K562 (cell line): ENCODE results near the gene ACKR2. TPM values are rescaled to one million over a fixed set of nuclear protein-coding genes. Genes with fewer than 3 reads are reported as not detected.

Experiments
- BACH1 ChIP-seq: fragments of 200-800 bp; sonication (Bioruptor generic); IDR thresholded peaks from 2 replicates; pipeline ENCODE4 v1.6.1; 2016; ENCODE audit warnings: missing genetic modification characterization, missing compliant biosample characterization
- BCOR ChIP-seq: fragments of 450-650 bp; IDR thresholded peaks from 2 replicates; pipeline ENCODE4 v1.6.1; 2016
- DACH1 ChIP-seq: fragments of 450-650 bp; IDR thresholded peaks from 2 replicates; pipeline ENCODE4 v1.6.1; 2018; ENCODE audit not compliant: partially characterized antibody
- DIDO1 ChIP-seq: fragments of 450-650 bp; IDR thresholded peaks from 2 replicates; pipeline ENCODE4 v1.6.1; 2016; ENCODE audit warnings: low read depth, missing biosample characterization, missing genetic modification characterization
- EHMT2 ChIP-seq: fragments of 450-650 bp; IDR thresholded peaks from 2 replicates; pipeline ENCODE4 v1.6.1; 2018; ENCODE audit warnings: antibody characterized with exemption
- EZH2 ChIP-seq: IDR thresholded peaks from 2 replicates; pipeline ENCODE4 v1.6.1; 2012; ENCODE audit warnings: low read depth, mild to moderate bottlenecking, inconsistent platforms, low read length, borderline replicate concordance
- HDAC2 ChIP-seq: fragments of 450-650 bp; IDR thresholded peaks from 2 replicates; pipeline ENCODE4 v1.6.1; 2016; ENCODE audit warnings: mild to moderate bottlenecking
- HNRNPLL ChIP-seq: fragments of 200-400 bp; formaldehyde crosslinking; IDR thresholded peaks from 2 replicates; pipeline ENCODE4 v1.6.1; 2017; ENCODE audit warnings: low read length, low read depth, mild to moderate bottlenecking; ENCODE audit not compliant: poor library complexity, severe bottlenecking
- IRF1 ChIP-seq: sonication (generic); formaldehyde crosslinking; IDR thresholded peaks from 2 replicates; pipeline ENCODE4 v1.8.0; 2022; ENCODE audit warnings: missing genetic modification reagents, mild to moderate bottlenecking, borderline replicate concordance
- IRF2 ChIP-seq: sonication (generic); formaldehyde crosslinking; IDR thresholded peaks from 2 replicates; pipeline ENCODE4 v1.8.1; 2022; ENCODE audit warnings: mild to moderate bottlenecking, missing genetic modification reagents
- LCOR ChIP-seq: sonication (generic); formaldehyde crosslinking; IDR thresholded peaks from 2 replicates; pipeline ENCODE4 v1.8.0; 2022; ENCODE audit warnings: mild to moderate bottlenecking, missing genetic modification reagents
- MTA2 ChIP-seq: fragments of 450-650 bp; IDR thresholded peaks from 2 replicates; pipeline ENCODE4 v1.6.1; 2016; ENCODE audit warnings: low read depth
- NBN ChIP-seq: fragments of 450-650 bp; IDR thresholded peaks from 2 replicates; pipeline ENCODE4 v1.6.1; 2016; ENCODE audit warnings: low read depth, mild to moderate bottlenecking
- NFIX ChIP-seq: fragments of 250-450 bp; sonication (Bioruptor Pico); IDR thresholded peaks from 2 replicates; pipeline ENCODE4 v1.4.0; 2020; ENCODE audit warnings: low read depth, mild to moderate bottlenecking, moderate library complexity
- PHF8 ChIP-seq: fragments of 200-600 bp; sonication (generic); IDR thresholded peaks from 2 replicates; pipeline ENCODE4 v1.6.1; 2012; ENCODE audit warnings: mixed run types, mild to moderate bottlenecking, inconsistent platforms, low read length, moderate library complexity, borderline replicate concordance
- POLR3G ChIP-seq: IDR thresholded peaks from 2 replicates; pipeline ENCODE4 v1.6.1; 2011; ENCODE audit not compliant: insufficient read length, insufficient replicate concordance; ENCODE audit errors: extremely low read depth
- RBM14 ChIP-seq: fragments of 200-400 bp; formaldehyde crosslinking; IDR thresholded peaks from 2 replicates; pipeline ENCODE4 v1.6.1; 2018; ENCODE audit warnings: low read depth, mild to moderate bottlenecking, low read length, moderate library complexity, borderline replicate concordance; ENCODE audit not compliant: insufficient read depth
- TARDBP ChIP-seq: fragments of 450-650 bp; IDR thresholded peaks from 2 replicates; pipeline ENCODE4 v1.6.1; 2016
- TEAD4 ChIP-seq, 2 experiments: sonication (generic) in 1 of 2; formaldehyde crosslinking in 1 of 2; IDR thresholded peaks; 2 replicates each; pipeline versions ENCODE4 v1.6.1 to v1.8.0; 2012 to 2022; ENCODE audit warnings: borderline replicate concordance in 1 of 2, inconsistent platforms in 1 of 2, low read length in 1 of 2, mild to moderate bottlenecking in 1 of 2, missing genetic modification reagents in 1 of 2
- TRIM24 ChIP-seq, 2 experiments: fragments of 450-650 bp; IDR thresholded peaks; 2 replicates each; pipeline ENCODE4 v1.6.1; 2016
- ZBTB11 ChIP-seq, 3 experiments: fragments of 200-800 bp in 1 of 3; fragments of 250-450 bp in 1 of 3; fragments of 450-650 bp in 1 of 3; sonication (Bioruptor Pico) in 1 of 3; sonication (Bioruptor generic) in 1 of 3; formaldehyde crosslinking in 1 of 3; IDR thresholded peaks; 2 replicates each; pipeline versions ENCODE4 v1.6.1 to v1.8.0; 2016 to 2022; ENCODE audit warnings: mild to moderate bottlenecking in 2 of 3, missing genetic modification characterization in 2 of 3, missing compliant biosample characterization in 1 of 3, moderate library complexity in 1 of 3
- ZNF507 ChIP-seq: conservative IDR thresholded peaks from 2 replicates; pipeline ENCODE4 v1.6.1; 2017; ENCODE audit warnings: missing genetic modification characterization, missing compliant biosample characterization
- ZNF57 ChIP-seq: fragments of 450-650 bp; formaldehyde crosslinking; IDR thresholded peaks from 2 replicates; pipeline ENCODE4 v1.4.0; 2020; ENCODE audit warnings: mild to moderate bottlenecking, moderate library complexity
- ZNF75A ChIP-seq: fragments of 450-650 bp; formaldehyde crosslinking; IDR thresholded peaks from 2 replicates; pipeline ENCODE4 v1.4.0; 2020; ENCODE audit warnings: mild to moderate bottlenecking
- polyA plus RNA-seq, 8 experiments: library from polyadenylated mRNA; depleted of rRNA in 4 of 8; stranded (reverse) in 5 of 8; unstranded in 3 of 8; fragments of >200 nt; fragmentation: Nextera tagmentation in 2 of 8; fragmentation: Illumina TruSeq in 1 of 8; extraction: Ambion mirVana in 2 of 8; extraction: Trizol in 1 of 8; gene quantifications; 2 replicates each; pipeline versions ENCODE4 v1.2.1 to v1.2.3, GENCODE V29; 2011 to 2014; ENCODE audit warnings: inconsistent platforms in 1 of 8, missing spikeins in 1 of 8
- total RNA-seq, 7 experiments: library from RNA; depleted of rRNA in 6 of 7; stranded (reverse); fragments of >200 nt in 6 of 7; fragmentation: Illumina TruSeq in 2 of 7; extraction: Trizol in 2 of 7; gene quantifications; 2 replicates each; pipeline versions ENCODE4 v1.2.1 to v1.2.3, GENCODE V29; 2011 to 2021; ENCODE audit warnings: low replicate concordance in 1 of 7

Gene ACKR2
- total and polyA plus RNA-seq, 9 of the 15 experiments (the other 6 are each of a cell fraction or from before 2014, with no cell fraction given), result 0.03 to 0.69 (median 0.25) TPM; not detected in 1

GRCh38 chr3:42836150-42837123 lies 27.2 kb downstream of the ACKR2 start (continued):
- no peak for TF ChIP-seq IRF2 (CRISPR knock-in tag)
- peak; percentile 59 for TF ChIP-seq DACH1
- peak; percentile 97 for TF ChIP-seq MTA2
- TF ChIP-seq RBM14, result no peak
- TF ChIP-seq TEAD4 (IDR thresholded peaks at IDR 0.05; ENCODE audit: low read length), result peak; percentile 98
- no peak for TF ChIP-seq TEAD4 (CRISPR knock-in tag; IDR thresholded peaks at IDR 0.05; ENCODE audit: borderline replicate concordance)
- TF ChIP-seq BACH1 (tag), result no peak
- TF ChIP-seq BCOR, result peak; percentile 83
- TF ChIP-seq IRF1 (CRISPR knock-in tag), result no peak
- TF ChIP-seq HDAC2, result peak; percentile 85
- TF ChIP-seq NBN, result peak; percentile 87; the same call in 1 of the 2 replicates
- no peak for TF ChIP-seq PHF8
- no peak; the same call in 1 of the 2 replicates for TF ChIP-seq EZH2
- TF ChIP-seq HNRNPLL, result no peak
- 0 out of 2 replicates have a peak, but pooled peaks have one; percentile 29 for TF ChIP-seq TARDBP
- no peak for TF ChIP-seq ZNF507 (tag)
- peak in 1 of 3 experiments; percentile 77; a peak in 2 of 6 replicates for TF ChIP-seq ZBTB11 (CRISPR knock-in tag; IDR thresholded peaks at IDR 0.05)
- no peak for TF ChIP-seq ZNF75A (CRISPR knock-in tag)
- peak; percentile 92 for TF ChIP-seq ZNF57
- no peak for TF ChIP-seq NFIX (CRISPR knock-in tag)
- TF ChIP-seq EHMT2, result peak; percentile 70
- TF ChIP-seq LCOR, result peak; percentile 76; the same call in 1 of the 2 replicates
- no peak for TF ChIP-seq POLR3G
- no peak for TF ChIP-seq DIDO1 (tag)
- TF ChIP-seq TRIM24 (IDR thresholded peaks at IDR 0.05), result peak; percentile 88 to 94
